Mesendoderm (in vitro differentiated cells): ENCODE data around the gene ADI1.

Experiments
- DNase-seq: peaks from one replicate; pipeline ENCODE4 v3.0.0; 2013
- H2AK5ac ChIP-seq: 2 replicates; pipeline ENCODE4 v1.6.1; 2013; ENCODE audit warnings: low read length, inconsistent platforms
- H2BK120ac ChIP-seq: 2 replicates; pipeline ENCODE4 v1.6.1; 2013; ENCODE audit warnings: low read depth, mild to moderate bottlenecking, low read length, moderate library complexity, mixed read lengths
- H2BK15ac ChIP-seq: replicated peaks from 2 replicates; pipeline ENCODE4 v1.6.1; 2013; ENCODE audit warnings: low read depth, mild to moderate bottlenecking, moderate library complexity
- H2BK5ac ChIP-seq: 2 replicates; pipeline ENCODE4 v1.6.1; 2013; ENCODE audit warnings: low read length, inconsistent platforms
- H3K18ac ChIP-seq: 2 replicates; pipeline ENCODE4 v1.6.1; 2013; ENCODE audit warnings: mild to moderate bottlenecking, low read length, mixed read lengths
- H3K23ac ChIP-seq: one replicate; pipeline ENCODE4 v1.6.1; 2013; ENCODE audit warnings: low read length
- H3K27ac ChIP-seq: 2 replicates; pipeline ENCODE4 v1.5.1; 2013; ENCODE audit warnings: low read depth, mild to moderate bottlenecking, inconsistent platforms, low read length, moderate library complexity
- H3K27me3 ChIP-seq: 2 replicates; pipeline ENCODE4 v1.6.1; 2013; ENCODE audit warnings: low read length, control low read depth, mild to moderate bottlenecking, inconsistent platforms; ENCODE audit not compliant: insufficient read depth, poor library complexity
- H3K36me3 ChIP-seq: 2 replicates; pipeline ENCODE4 v1.6.1; 2013; ENCODE audit warnings: low read length, inconsistent platforms; ENCODE audit not compliant: control insufficient read depth, insufficient read depth
- H3K4ac ChIP-seq: one replicate; pipeline ENCODE4 v1.6.1; 2013; ENCODE audit warnings: low read depth, mild to moderate bottlenecking, low read length, moderate library complexity
- H3K4me1 ChIP-seq: 2 replicates; pipeline ENCODE4 v1.6.1; 2013; ENCODE audit warnings: low read depth, low read length, inconsistent platforms; ENCODE audit not compliant: control insufficient read depth
- H3K4me2 ChIP-seq: 2 replicates; pipeline ENCODE4 v1.6.1; 2013; ENCODE audit warnings: low read length
- H3K4me3 ChIP-seq: 2 replicates; pipeline ENCODE4 v1.5.1; 2013; ENCODE audit warnings: mild to moderate bottlenecking, low read length
- H3K56ac ChIP-seq: one replicate; pipeline ENCODE4 v1.6.1; 2013; ENCODE audit warnings: low read length
- H3K79me1 ChIP-seq: 2 replicates; pipeline ENCODE4 v1.6.1; 2013; ENCODE audit warnings: low read length, inconsistent platforms
- H3K79me2 ChIP-seq: 2 replicates; pipeline ENCODE4 v1.6.1; 2013; ENCODE audit warnings: mild to moderate bottlenecking, low read length; ENCODE audit not compliant: control insufficient read depth, insufficient read depth
- H3K9ac ChIP-seq: 2 replicates; pipeline ENCODE4 v1.6.1; 2013; ENCODE audit warnings: low read length, inconsistent platforms
- H4K5ac ChIP-seq: one replicate; pipeline ENCODE4 v1.6.1; 2013; ENCODE audit warnings: low read length
- H4K8ac ChIP-seq: one replicate; pipeline ENCODE4 v1.6.1; 2013; ENCODE audit warnings: low read depth, mild to moderate bottlenecking, control low read depth, low read length, moderate library complexity
- WGBS: extraction: QIAGEN DNeasy Blood & Tissue Kit; methylation state at CpG from one replicate; pipeline ENCODE4 v1.1.7; 2013; ENCODE audit warnings: low lambda C conversion rate, missing lambda C conversion rate; ENCODE audit not compliant: insufficient coverage; ENCODE audit errors: extremely low coverage; 5-methylcytosine and 5-hydroxymethylcytosine counted together

ADI1 gene

DNA sequence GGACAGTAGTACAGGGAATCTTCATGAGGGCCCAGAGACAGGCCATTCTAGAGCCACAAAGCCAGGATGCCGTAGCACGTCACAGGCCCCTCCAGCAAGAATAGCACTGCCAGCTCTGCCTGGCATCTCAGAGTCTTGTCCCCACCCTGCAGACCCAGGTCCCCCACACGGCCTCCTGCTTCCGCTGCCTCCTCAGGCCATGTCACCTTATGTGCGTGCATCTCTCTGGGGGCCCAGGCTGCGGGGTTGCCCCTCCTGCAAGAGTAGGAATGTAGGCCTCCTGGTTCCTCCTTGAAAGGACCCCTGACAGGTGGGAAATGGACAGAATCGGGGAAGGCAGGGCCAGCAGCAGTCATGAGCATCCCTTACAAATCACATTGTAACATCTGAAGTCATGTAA lies 49.8 kb downstream of the ADI1 start:
- H3K4me1 ChIP-seq = no peaks in the 10 kb centered on the region
- no peaks in the 10 kb centered on the region for H3K36me3 ChIP-seq
- no CpG with 5 or more reads among the region's 7 CpGs for WGBS
- H3K4ac ChIP-seq = no peak overlapping the region
- H2BK120ac ChIP-seq = no peak overlapping the region
- no peak overlapping the region for H3K4me2 ChIP-seq
- no peak for DNase-seq
- no peak overlapping the region for H3K23ac ChIP-seq
- H2AK5ac ChIP-seq = no peak overlapping the region
- H3K4me3 ChIP-seq = no peak overlapping the region
- H2BK15ac ChIP-seq = no peak overlapping the region
- H4K8ac ChIP-seq = no peak overlapping the region
- no peaks in the 10 kb centered on the region for H3K79me2 ChIP-seq
- H4K5ac ChIP-seq = no peak overlapping the region
- no peak overlapping the region for H3K18ac ChIP-seq
- no peak overlapping the region for H3K27ac ChIP-seq
- H3K56ac ChIP-seq = no peak overlapping the region
- H3K9ac ChIP-seq = no peak overlapping the region
- H3K27me3 ChIP-seq = no peaks in the 10 kb centered on the region
- H3K79me1 ChIP-seq = no peaks in the 10 kb centered on the region
- H2BK5ac ChIP-seq = no peak overlapping the region

DNA sequence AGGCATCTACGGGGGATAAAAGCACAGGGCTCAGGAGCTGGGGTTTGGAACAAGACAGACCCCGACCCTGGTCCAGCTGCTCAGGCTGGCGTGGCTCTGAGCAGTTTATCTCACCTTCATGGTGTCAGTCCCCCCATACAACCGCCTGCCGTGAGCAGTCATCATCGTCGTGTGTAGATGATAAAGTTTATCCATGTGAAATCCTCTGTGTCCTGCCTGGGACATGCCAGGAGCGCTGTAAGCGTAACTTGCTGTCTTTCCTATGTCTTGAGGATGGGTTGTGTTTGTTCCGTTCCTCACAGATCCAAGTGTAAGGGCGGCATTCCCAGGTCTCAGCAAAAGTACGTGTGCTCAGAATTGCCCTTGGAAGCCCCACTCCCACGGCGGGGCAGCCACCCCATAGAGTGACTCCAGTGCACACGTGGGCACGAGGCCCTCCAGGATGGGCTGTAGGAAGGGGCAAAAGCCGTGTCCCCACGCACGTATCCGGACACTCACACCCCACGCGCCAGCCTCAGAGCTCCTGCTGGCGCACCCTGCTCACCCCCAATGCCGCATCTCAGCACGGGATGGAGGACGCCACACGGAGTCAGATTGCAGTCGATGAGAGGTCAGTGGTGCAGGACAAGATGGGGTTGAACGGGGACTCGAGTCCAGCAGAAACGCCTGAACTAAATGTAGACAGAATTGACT lies 50.9 kb downstream of the ADI1 start:
- Histone ChIP-seq H2AK5ac (no peak overlapping the region), H2BK15ac (no peak overlapping the region), H3K4me2 (no peak overlapping the region), H3K27ac (no peak overlapping the region), H3K9ac (no peak overlapping the region), H3K56ac (no peak overlapping the region), H2BK120ac (no peak overlapping the region), H3K79me2 (no peaks in the 10 kb centered on the region), H3K4me1 (no peaks in the 10 kb centered on the region), H3K79me1 (no peaks in the 10 kb centered on the region), H2BK5ac (no peak overlapping the region), H3K4ac (no peak overlapping the region), H3K27me3 (no peaks in the 10 kb centered on the region), H3K36me3 (no peaks in the 10 kb centered on the region), H3K23ac (no peak overlapping the region), H4K5ac (no peak overlapping the region), H3K18ac (no peak overlapping the region), H4K8ac (no peak overlapping the region), H3K4me3 (no peak overlapping the region)
- WGBS = no CpG with 5 or more reads among the region's 31 CpGs
- no peak for DNase-seq

DNA sequence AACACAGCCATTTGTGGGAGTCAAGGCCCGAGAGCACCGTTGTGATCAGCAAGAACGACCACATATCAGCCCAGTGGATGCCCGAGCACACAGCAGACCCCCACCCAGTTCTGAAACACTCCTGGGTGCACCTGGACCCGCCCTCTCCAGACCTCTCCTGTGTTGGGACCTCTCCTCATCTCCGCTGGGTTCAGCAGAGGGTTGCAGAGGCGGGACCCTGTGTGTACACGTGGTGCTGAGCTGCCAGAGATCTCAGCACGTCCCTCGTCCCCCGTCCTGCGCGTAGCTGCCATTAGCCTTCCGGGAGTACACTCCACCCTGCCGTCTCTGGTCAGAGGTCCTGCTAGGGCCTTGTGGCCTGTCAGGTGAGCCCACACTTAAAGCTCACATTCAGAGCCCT lies 51.7 kb downstream of the ADI1 start:
- Histone ChIP-seq H3K36me3 (no peaks in the 10 kb centered on the region), H3K56ac (no peak overlapping the region), H3K4me3 (no peak overlapping the region), H3K23ac (no peak overlapping the region), H3K79me1 (no peaks in the 10 kb centered on the region), H4K8ac (no peak overlapping the region), H3K4me1 (no peaks in the 10 kb centered on the region), H2BK15ac (no peak overlapping the region), H3K27ac (no peak overlapping the region), H4K5ac (no peak overlapping the region), H2BK120ac (no peak overlapping the region), H2BK5ac (no peak overlapping the region), H3K27me3 (no peaks in the 10 kb centered on the region), H3K18ac (no peak overlapping the region), H3K4ac (no peak overlapping the region), H3K4me2 (no peak overlapping the region), H3K79me2 (no peaks in the 10 kb centered on the region), H2AK5ac (no peak overlapping the region), H3K9ac (no peak overlapping the region)
- no peak for DNase-seq
- no CpG with 5 or more reads among the region's 15 CpGs for WGBS

- DNase-seq = no peak
- Histone ChIP-seq H3K23ac (no peak overlapping the region), H2BK120ac (no peak overlapping the region), H3K9ac (no peak overlapping the region), H3K4me1 (no peaks in the 10 kb centered on the region), H3K27ac (no peak overlapping the region), H3K27me3 (no peaks in the 10 kb centered on the region), H3K18ac (no peak overlapping the region), H4K8ac (no peak overlapping the region), H4K5ac (no peak overlapping the region), H3K36me3 (no peaks in the 10 kb centered on the region), H3K4me3 (no peak overlapping the region), H3K79me1 (no peaks in the 10 kb centered on the region), H2BK5ac (no peak overlapping the region), H3K4me2 (no peak overlapping the region), H2BK15ac (no peak overlapping the region), H3K56ac (no peak overlapping the region), H2AK5ac (no peak overlapping the region), H3K79me2 (no peaks in the 10 kb centered on the region), H3K4ac (no peak overlapping the region)
- no CpG with 5 or more reads among the region's 14 CpGs for WGBS
Observed at GRCh38 chr2:3466966-3467365, 52.4 kb downstream of the ADI1 start.

GRCh38 chr2:3466482-3466863 lies 52.9 kb downstream of the ADI1 start:
- H4K5ac ChIP-seq = no peak overlapping the region
- no CpG with 5 or more reads among the region's 9 CpGs for WGBS
- no peaks in the 10 kb centered on the region for H3K27me3 ChIP-seq
- no peak overlapping the region for H3K18ac ChIP-seq
- H3K79me2 ChIP-seq = no peaks in the 10 kb centered on the region
- no peak overlapping the region for H2AK5ac ChIP-seq
- H3K4me1 ChIP-seq = no peaks in the 10 kb centered on the region
- H3K4me2 ChIP-seq = no peak overlapping the region
- no peak overlapping the region for H4K8ac ChIP-seq
- H2BK5ac ChIP-seq = no peak overlapping the region
- no peak overlapping the region for H3K27ac ChIP-seq
- no peak overlapping the region for H3K9ac ChIP-seq
- H3K56ac ChIP-seq = no peak overlapping the region
- no peak for DNase-seq
- H3K36me3 ChIP-seq = no peaks in the 10 kb centered on the region
- no peak overlapping the region for H2BK15ac ChIP-seq
- H3K79me1 ChIP-seq = no peaks in the 10 kb centered on the region
- H3K23ac ChIP-seq = no peak overlapping the region
- no peak overlapping the region for H2BK120ac ChIP-seq
- H3K4me3 ChIP-seq = no peak overlapping the region
- H3K4ac ChIP-seq = no peak overlapping the region

DNA sequence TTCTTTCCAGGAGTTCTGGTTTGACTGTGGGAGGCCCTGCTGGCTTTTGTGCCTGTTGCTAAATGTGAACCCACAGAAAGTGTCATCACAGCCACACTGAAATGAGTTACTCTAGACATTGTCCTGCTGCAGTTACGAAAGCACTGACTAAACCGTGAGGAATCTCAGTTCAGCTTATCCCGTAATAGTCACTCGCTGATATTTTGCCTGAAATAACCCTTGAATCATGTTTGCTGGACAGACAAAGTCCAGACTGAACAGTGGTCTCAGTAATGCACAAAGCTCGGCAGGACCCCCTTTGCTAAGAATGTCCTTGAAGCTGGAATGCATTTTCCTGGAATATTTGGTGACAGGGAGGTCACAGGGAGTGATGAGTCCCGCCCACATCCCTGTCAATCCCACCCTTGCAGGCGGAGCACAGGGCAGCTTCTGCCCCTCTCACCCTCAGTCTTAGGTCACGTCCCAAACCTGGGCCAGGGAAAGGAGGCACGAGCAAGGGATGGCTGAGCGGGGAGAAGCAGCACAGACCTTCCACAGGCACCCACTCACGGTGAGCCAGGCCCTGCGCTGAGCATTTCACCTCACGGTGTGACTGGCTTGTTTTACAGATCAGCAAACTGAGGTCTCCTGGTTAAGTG lies 53.4 kb downstream of the ADI1 start:
- peak; percentile 16 for DNase-seq
- WGBS = no CpG with 5 or more reads among the region's 13 CpGs
- H3K4me3 ChIP-seq = no peak overlapping the region

More for the DNA sequence above, 53.4 kb downstream of the ADI1 start:
- Histone ChIP-seq H2AK5ac (no peak overlapping the region), H3K23ac (no peak overlapping the region), H3K79me2 (no peaks in the 10 kb centered on the region), H3K27ac (no peak overlapping the region), H3K79me1 (no peaks in the 10 kb centered on the region), H3K4ac (no peak overlapping the region), H4K8ac (no peak overlapping the region), H2BK5ac (no peak overlapping the region), H2BK120ac (no peak overlapping the region), H3K4me1 (no peaks in the 10 kb centered on the region), H2BK15ac (no peak overlapping the region), H3K18ac (no peak overlapping the region), H3K4me2 (no peak overlapping the region), H3K9ac (no peak overlapping the region), H3K56ac (no peak overlapping the region), H3K27me3 (no peaks in the 10 kb centered on the region), H4K5ac (no peak overlapping the region), H3K36me3 (no peaks in the 10 kb centered on the region)
